ENCODE data around the gene HIVEP3.

- TF ChIP-seq CTCF (IDR thresholded peaks at IDR 0.05) (no peak), POLR2A (IDR thresholded peaks at IDR 0.05) (no peak), EP300 (IDR thresholded peaks at IDR 0.05) (peak in 1 of 2 donors; percentile 55)
Measured at GRCh38 chr1:41515131-41515678, 403.5 kb downstream of the HIVEP3 start.

Data from tibial nerve (tissue), 4 donors.